Activated naive CD4-positive, alpha-beta T cell treated with anti-CD3 and anti-CD28 coated beads, Interleukin-2, amount 50 U/mL, for 24 hours (primary cell): ENCODE data around the gene TYROBP.
"Not testable (repeated sequence)": the region's sequence is repeated elsewhere in the genome, so short reads cannot be mapped to it uniquely, and the experiment has no call there.

Experiments
- H3K27ac Mint-ChIP-seq: one replicate; pipeline ENCODE4 v1.8.0; 2021; ENCODE audit warnings: mild to moderate bottlenecking, mixed read lengths
- H3K27me3 Mint-ChIP-seq: one replicate; pipeline ENCODE4 v1.8.0; 2021; ENCODE audit warnings: mixed read lengths
- H3K36me3 Mint-ChIP-seq: one replicate; pipeline ENCODE4 v1.8.0; 2021; ENCODE audit warnings: mixed read lengths
- H3K4me1 Mint-ChIP-seq: one replicate; pipeline ENCODE4 v1.8.0; 2021; ENCODE audit warnings: mixed read lengths
- H3K4me3 Mint-ChIP-seq: one replicate; pipeline ENCODE4 v1.8.0; 2021; ENCODE audit warnings: mild to moderate bottlenecking, mixed read lengths
- H3K9me3 Mint-ChIP-seq: one replicate; pipeline ENCODE4 v1.8.0; 2021; ENCODE audit warnings: mixed read lengths

Gene TYROBP

GRCh38 chr19:35910355-35910754, 2.3 kb upstream of the TYROBP start:
- H3K4me3 Mint-ChIP-seq, H3K27me3 Mint-ChIP-seq, H3K9me3 Mint-ChIP-seq, H3K36me3 Mint-ChIP-seq, H3K27ac Mint-ChIP-seq: not testable (repeated sequence)
- peaks cover 26% of the 10 kb centered on the region for H3K4me1 Mint-ChIP-seq

- no peak overlapping the region for H3K4me3 Mint-ChIP-seq
- peaks cover 32% of the 10 kb centered on the region for H3K4me1 Mint-ChIP-seq
- H3K27ac Mint-ChIP-seq = no peak overlapping the region
- H3K36me3 Mint-ChIP-seq = no peaks in the 10 kb centered on the region
- no peaks in the 10 kb centered on the region for H3K9me3 Mint-ChIP-seq
- no peaks in the 10 kb centered on the region for H3K27me3 Mint-ChIP-seq
Measured at GRCh38 chr19:35909684-35910035, 1.6 kb upstream of the TYROBP start.

GRCh38 chr19:35908973-35909683, 1.0 kb upstream of the TYROBP start:
- H3K36me3 Mint-ChIP-seq = no peaks in the 10 kb centered on the region
- H3K27me3 Mint-ChIP-seq = no peaks in the 10 kb centered on the region
- H3K4me3 Mint-ChIP-seq = peak overlapping the region; percentile 51
- H3K27ac Mint-ChIP-seq = peak overlapping the region; percentile 25
- no peaks in the 10 kb centered on the region for H3K9me3 Mint-ChIP-seq
- H3K4me1 Mint-ChIP-seq = peaks cover 37% of the 10 kb centered on the region

GRCh38 chr19:35907377-35907745, 734 bp downstream of the TYROBP start:
- Mint-ChIP-seq H3K36me3 (no peaks in the 10 kb centered on the region), H3K27me3 (no peaks in the 10 kb centered on the region), H3K4me3 (peak overlapping the region; percentile 30), H3K9me3 (no peaks in the 10 kb centered on the region), H3K4me1 (peaks cover 55% of the 10 kb centered on the region), H3K27ac (no peak overlapping the region)

- Mint-ChIP-seq H3K36me3 (no peaks in the 10 kb centered on the region), H3K4me3 (peak overlapping the region; percentile 39), H3K27me3 (no peaks in the 10 kb centered on the region), H3K27ac (peak overlapping the region; percentile 61), H3K9me3 (no peaks in the 10 kb centered on the region), H3K4me1 (peaks cover 52% of the 10 kb centered on the region)
Measured at GRCh38 chr19:35905178-35905727, 2.8 kb downstream of the TYROBP start.

- Mint-ChIP-seq H3K36me3 (no peaks in the 10 kb centered on the region), H3K4me1 (peaks cover 50% of the 10 kb centered on the region), H3K27me3 (no peaks in the 10 kb centered on the region), H3K9me3 (no peaks in the 10 kb centered on the region), H3K4me3 (peak overlapping the region; percentile 72), H3K27ac (peak overlapping the region; percentile 66)
Measured at GRCh38 chr19:35904311-35905068, 3.6 kb downstream of the TYROBP start.

GRCh38 chr19:35903550-35904179, 4.4 kb downstream of the TYROBP start:
- peaks cover 44% of the 10 kb centered on the region for H3K4me1 Mint-ChIP-seq
- peak overlapping the region; percentile 90 for H3K4me3 Mint-ChIP-seq
- no peaks in the 10 kb centered on the region for H3K36me3 Mint-ChIP-seq

GRCh38 chr19:35902870-35903475, 5.1 kb downstream of the TYROBP start:
- H3K27ac Mint-ChIP-seq = peak overlapping the region; percentile 85
- H3K4me1 Mint-ChIP-seq = peaks cover 45% of the 10 kb centered on the region
- H3K4me3 Mint-ChIP-seq = peak overlapping the region; percentile 90
- H3K27me3 Mint-ChIP-seq = no peaks in the 10 kb centered on the region
- no peaks in the 10 kb centered on the region for H3K36me3 Mint-ChIP-seq
- H3K9me3 Mint-ChIP-seq = no peaks in the 10 kb centered on the region

More at GRCh38 chr19:35903550-35904179, 4.4 kb downstream of the TYROBP start:
- Mint-ChIP-seq H3K27ac (peak overlapping the region; percentile 85), H3K9me3 (no peaks in the 10 kb centered on the region), H3K27me3 (no peaks in the 10 kb centered on the region)

GRCh38 chr19:35901854-35902661, 6.0 kb downstream of the TYROBP start, which contains the start of gene HCST:
Gene HCST (plus strand): TSS chr19:35902529. CDS start chr19:35902594, 65 bp downstream.
- Mint-ChIP-seq H3K4me3 (peak within 1 kb of the TSS; percentile 90), H3K9me3 (no peaks in the 10 kb centered on the region), H3K27me3 (no peaks in the 10 kb centered on the region), H3K36me3 (peaks cover 4% of the 10 kb centered on the region), H3K27ac (peak within 1 kb of the TSS; percentile 85), H3K4me1 (peaks cover 49% of the 10 kb centered on the region)

- peaks cover 4% of the 10 kb centered on the region for H3K36me3 Mint-ChIP-seq
- peaks cover 45% of the 10 kb centered on the region for H3K4me1 Mint-ChIP-seq
Measured at GRCh38 chr19:35901055-35901644, 6.9 kb downstream of the TYROBP start.

GRCh38 chr19:35899547-35900214, 8.4 kb downstream of the TYROBP start:
- peak overlapping the region; percentile 88 for H3K27ac Mint-ChIP-seq
- peak overlapping the region; percentile 90 for H3K4me3 Mint-ChIP-seq
- H3K27me3 Mint-ChIP-seq = no peaks in the 10 kb centered on the region
- no peaks in the 10 kb centered on the region for H3K9me3 Mint-ChIP-seq
- H3K4me1 Mint-ChIP-seq = peaks cover 46% of the 10 kb centered on the region
- peaks cover 7% of the 10 kb centered on the region for H3K36me3 Mint-ChIP-seq

More at GRCh38 chr19:35901055-35901644, 6.9 kb downstream of the TYROBP start:
- Mint-ChIP-seq H3K27ac (peak overlapping the region; percentile 46), H3K27me3 (no peaks in the 10 kb centered on the region), H3K4me3 (peak overlapping the region; percentile 90), H3K9me3 (no peaks in the 10 kb centered on the region)

GRCh38 chr19:35898499-35898809, 9.6 kb downstream of the TYROBP start:
- Mint-ChIP-seq H3K27me3 (no peaks in the 10 kb centered on the region), H3K4me1 (peaks cover 37% of the 10 kb centered on the region), H3K9me3 (no peaks in the 10 kb centered on the region), H3K4me3 (peak overlapping the region; percentile 90), H3K27ac (peak overlapping the region; percentile 88), H3K36me3 (peaks cover 7% of the 10 kb centered on the region)

- H3K4me3 Mint-ChIP-seq = peak overlapping the region; percentile 90
- no peaks in the 10 kb centered on the region for H3K27me3 Mint-ChIP-seq
- peaks cover 35% of the 10 kb centered on the region for H3K4me1 Mint-ChIP-seq
- H3K36me3 Mint-ChIP-seq = peaks cover 7% of the 10 kb centered on the region
- H3K27ac Mint-ChIP-seq = peak overlapping the region; percentile 51
- no peaks in the 10 kb centered on the region for H3K9me3 Mint-ChIP-seq
Measured at GRCh38 chr19:35897706-35898451, 10.2 kb downstream of the TYROBP start.
